HepG2 (cell line): ENCODE results near the gene SLC5A10. TPM values are rescaled to one million over a fixed set of nuclear protein-coding genes. Genes with fewer than 3 reads are reported as not detected.

ENCODE experiments used
- ATAC-seq: fragments of 200-7000 bp; cut with Tn5 transposase; 3 replicates; pipeline ENCODE4 v1.9.1; 2020; ENCODE audit warnings: mild to moderate bottlenecking, moderate library complexity
- BruUV-seq: library from RNA; stranded (reverse); fragments of 400-500 nt; replicated peaks from 2 replicates; lab custom pipeline; 2021; lab: Mats Ljungman, UMichigan
- CTCF ChIA-PET: fragments of 300-600 bp; formaldehyde crosslinking; extraction: SDS; loops from one replicate; lab custom pipeline; 2021; ENCODE audit warnings: low total read pairs, inconsistent platforms, low intra/inter-chr PET ratio; lab: Yijun Ruan, JAX
- POLR2A ChIA-PET: fragments of 350-600 bp; sonication (Branson Sonifier 250); formaldehyde crosslinking; loops from one replicate; lab custom pipeline; 2020; ENCODE audit warnings: antibody characterized with exemption, inconsistent platforms; lab: Yijun Ruan, JAX
- DNase-seq: peaks from one replicate; pipeline ENCODE4 v3.0.0-alpha.2; 2015; ENCODE audit warnings: low spot score
- FAIRE-seq: peaks from 3 replicates; lab custom pipeline; 2011; peaks lifted over from hg19 to GRCh38; lab: Jason Lieb, UNC
- H2AFZ ChIP-seq: one replicate; pipeline ENCODE4 v1.6.1; 2011; ENCODE audit warnings: low read length, inconsistent platforms
- H3K27ac ChIP-seq: fragments of 300-600 bp; 3 replicates; pipeline ENCODE4 v1.8.0; 2011; ENCODE audit warnings: mixed run types, mild to moderate bottlenecking, mixed read lengths, low read length, inconsistent platforms; ENCODE audit not compliant: insufficient read depth; ENCODE audit errors: extremely low read length
- H3K27me3 ChIP-seq, 2 experiments: fragments of 200-600 bp in 1 of 2; 2 replicates in 1 of 2; 3 replicates in 1 of 2; pipeline versions ENCODE4 v1.6.0 to v1.8.0; 2011; ENCODE audit warnings: low read length in 2 of 2, mild to moderate bottlenecking in 2 of 2, moderate library complexity in 2 of 2, inconsistent platforms in 1 of 2; ENCODE audit not compliant: insufficient read depth in 2 of 2, control insufficient read depth in 1 of 2
- H3K36me3 ChIP-seq, 2 experiments: fragments of 200-600 bp in 1 of 2; replicated peaks in 1 of 2; 2 replicates in 1 of 2; 3 replicates in 1 of 2; pipeline versions ENCODE4 v1.5.1 to v1.8.0; 2011; ENCODE audit warnings: low read length in 2 of 2, inconsistent platforms in 1 of 2; ENCODE audit not compliant: insufficient read depth in 2 of 2, control insufficient read depth in 1 of 2
- H3K4me1 ChIP-seq: 2 replicates; pipeline ENCODE4 v1.5.1; 2012; ENCODE audit warnings: low read length, inconsistent platforms; ENCODE audit not compliant: insufficient read depth
- H3K4me2 ChIP-seq: 2 replicates; pipeline ENCODE4 v1.6.0; 2011; ENCODE audit warnings: low read depth, low read length, inconsistent platforms
- H3K4me3 ChIP-seq, 3 experiments: fragments of 200-600 bp in 1 of 3; sonication (generic), shearing (Covaris generic) in 1 of 3; replicated peaks in 1 of 3; 2 replicates each; pipeline ENCODE4 v1.5.1; 2011 to 2016; ENCODE audit warnings: low read length in 3 of 3, inconsistent platforms in 2 of 3, low read depth in 2 of 3, mild to moderate bottlenecking in 2 of 3, control low read depth in 1 of 3, mixed read lengths in 1 of 3; ENCODE audit not compliant: insufficient read depth in 1 of 3
- H3K79me2 ChIP-seq: one replicate; pipeline ENCODE4 v1.6.1; 2011; ENCODE audit warnings: low read length, inconsistent platforms; ENCODE audit not compliant: insufficient read depth
- H3K9ac ChIP-seq: 2 replicates; pipeline ENCODE4 v1.6.0; 2011; ENCODE audit warnings: mild to moderate bottlenecking, low read depth, low read length, inconsistent platforms; ENCODE audit not compliant: insufficient read depth
- H3K9me3 ChIP-seq: 2 replicates; pipeline ENCODE4 v1.5.1; 2012; ENCODE audit warnings: mild to moderate bottlenecking, low read length
- H4K20me1 ChIP-seq: 2 replicates; pipeline ENCODE4 v1.6.0; 2011; ENCODE audit warnings: inconsistent platforms, mild to moderate bottlenecking, low read length, moderate library complexity; ENCODE audit not compliant: insufficient read depth
- ADNP ChIP-seq: sonication (generic); formaldehyde crosslinking; IDR thresholded peaks from 2 replicates; pipeline ENCODE4 v1.4.0; 2020; ENCODE audit warnings: missing genetic modification reagents
- CSRNP2 ChIP-seq: sonication (generic); formaldehyde crosslinking; conservative IDR thresholded peaks from 2 replicates; pipeline ENCODE4 v1.8.0; 2022; ENCODE audit warnings: low read depth, missing genetic modification reagents
- LRRFIP1 ChIP-seq: sonication (generic); formaldehyde crosslinking; conservative IDR thresholded peaks from 2 replicates; pipeline ENCODE4 v1.4.0; 2020; ENCODE audit warnings: missing genetic modification reagents
- NRL ChIP-seq: sonication (generic); formaldehyde crosslinking; IDR thresholded peaks from 2 replicates; pipeline ENCODE4 v1.5.0; 2020; ENCODE audit warnings: missing genetic modification reagents, mild to moderate bottlenecking, moderate library complexity, borderline replicate concordance
- WGBS: methylation state at CpG from one replicate; pipeline ENCODE4 v1.1.6; 2017; ENCODE audit warnings: low lambda C conversion rate; 5-methylcytosine and 5-hydroxymethylcytosine counted together
- in situ Hi-C: cut with HindIII; loops from 2 replicates; pipeline ENCODE4 v1.10.0; 2017; ENCODE audit warnings: low pct_unique_long_range_greater_than_20kb; ENCODE audit not compliant: extremely low pct_ligation_motif_present
- intact Hi-C: fragments of 100-400 bp; cut with micrococcal nuclease; formaldehyde crosslinking; loops from one replicate; pipeline ENCODE4 v1.10.0; 2022; ENCODE audit not compliant: unreplicated experiment
- polyA plus RNA-seq, 8 experiments: library from polyadenylated mRNA; depleted of rRNA in 3 of 8; stranded (reverse) in 7 of 8; unstranded in 1 of 8; fragments of >200 nt; fragmentation: Illumina TruSeq in 4 of 8; extraction: Trizol in 4 of 8; gene quantifications; 2 replicates each; pipeline versions ENCODE4 v1.2.1 to v1.2.3, GENCODE V29; 2011 to 2016; ENCODE audit warnings: low read depth in 4 of 8, missing spikeins in 1 of 8, mixed read lengths in 1 of 8; ENCODE audit not compliant: insufficient read depth in 1 of 8
- total RNA-seq, 5 experiments: library from RNA; depleted of rRNA; stranded (reverse); fragments of >200 nt; fragmentation: Illumina TruSeq; extraction: Trizol; gene quantifications; 2 replicates each; pipeline ENCODE4 v1.2.3, GENCODE V29; 2016; ENCODE audit warnings: low read depth in 1 of 5

Gene SLC5A10
- total and polyA plus RNA-seq, 2 of the 13 experiments (the other 11 are each of a cell fraction or from before 2014, with no cell fraction given), result 0.05 TPM; not detected in 1

GRCh38 chr17:18996458-18996857 lies 44.5 kb downstream of the SLC5A10 start:
- intact Hi-C loops, result no loop called here
- Histone ChIP-seq H3K9me3 (no peaks in the 10 kb centered on the region), H3K36me3 (peaks cover 9 to 70% of the 10 kb centered on the region in 2 experiments; a peak in 4 of 5 replicates), H3K4me2 (no peak overlapping the region), H3K4me1 (peaks cover 20% of the 10 kb centered on the region), H3K27ac (no peak overlapping the region), H3K4me3 (no peak overlapping the region), H2AFZ (no peak overlapping the region), H3K27me3 (no peaks in the 10 kb centered on the region), H3K79me2 (peaks cover 64% of the 10 kb centered on the region), H3K9ac (no peak overlapping the region), H4K20me1 (peaks cover 11% of the 10 kb centered on the region)
- BruUV-seq, result no TSS peak
- in situ Hi-C loops, result no loop called here
- no peak for FAIRE-seq
- no peak for DNase-seq
- TF ChIP-seq CSRNP2 (CRISPR knock-in tag), result no peak
- no peak for TF ChIP-seq ADNP
- no peak for TF ChIP-seq NRL (CRISPR knock-in tag)
- TF ChIP-seq LRRFIP1 (CRISPR knock-in tag), result no peak
- POLR2A ChIA-PET, result interaction anchor here (1.9 to 2.7 kb wide), 4 partner anchors 8 to 15 kb away, joined by 7 to 13 read pairs (median 10); partner anchors contain the start of gene FAM83G
- no peak for ATAC-seq
- WGBS, result 100% methylated on average over 1 of the region's 2 CpGs
- CTCF ChIA-PET, result no interaction called here
